GM12873 (cell line): Measurements from ENCODE around the gene AGBL5.

Source experiments
- TF ChIP-seq, protein P1 (sequence below): IDR thresholded peaks from 2 replicates; pipeline ENCODE4 v1.5.1; 2012; ENCODE audit warnings: low read depth, mild to moderate bottlenecking, moderate library complexity, low read length, control low read depth; ENCODE audit not compliant: insufficient read depth; ENCODE audit errors: missing control alignments

The AGBL5 gene

DNA sequence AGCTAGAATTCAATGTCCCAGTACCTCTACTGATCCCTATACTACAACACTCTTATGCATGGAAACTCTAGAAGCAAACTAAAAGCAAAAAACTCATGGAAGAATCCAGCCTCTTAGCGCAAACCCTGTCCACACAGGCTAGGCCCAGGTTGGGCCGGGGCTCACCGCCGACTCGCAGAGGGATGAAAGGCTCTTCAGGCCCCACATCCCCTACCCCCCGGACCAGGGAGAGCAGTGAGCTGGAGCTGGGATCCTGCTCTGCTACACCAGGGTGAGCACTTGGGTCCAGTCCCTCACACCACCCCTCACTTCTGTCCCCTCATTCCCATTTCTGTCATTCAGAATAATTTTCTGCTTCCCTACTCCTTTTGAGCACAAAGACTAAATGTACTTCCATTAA is 18.0 kb downstream of the AGBL5 start:
- TF ChIP-seq, protein P1, sequence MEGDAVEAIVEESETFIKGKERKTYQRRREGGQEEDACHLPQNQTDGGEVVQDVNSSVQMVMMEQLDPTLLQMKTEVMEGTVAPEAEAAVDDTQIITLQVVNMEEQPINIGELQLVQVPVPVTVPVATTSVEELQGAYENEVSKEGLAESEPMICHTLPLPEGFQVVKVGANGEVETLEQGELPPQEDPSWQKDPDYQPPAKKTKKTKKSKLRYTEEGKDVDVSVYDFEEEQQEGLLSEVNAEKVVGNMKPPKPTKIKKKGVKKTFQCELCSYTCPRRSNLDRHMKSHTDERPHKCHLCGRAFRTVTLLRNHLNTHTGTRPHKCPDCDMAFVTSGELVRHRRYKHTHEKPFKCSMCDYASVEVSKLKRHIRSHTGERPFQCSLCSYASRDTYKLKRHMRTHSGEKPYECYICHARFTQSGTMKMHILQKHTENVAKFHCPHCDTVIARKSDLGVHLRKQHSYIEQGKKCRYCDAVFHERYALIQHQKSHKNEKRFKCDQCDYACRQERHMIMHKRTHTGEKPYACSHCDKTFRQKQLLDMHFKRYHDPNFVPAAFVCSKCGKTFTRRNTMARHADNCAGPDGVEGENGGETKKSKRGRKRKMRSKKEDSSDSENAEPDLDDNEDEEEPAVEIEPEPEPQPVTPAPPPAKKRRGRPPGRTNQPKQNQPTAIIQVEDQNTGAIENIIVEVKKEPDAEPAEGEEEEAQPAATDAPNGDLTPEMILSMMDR: no peak

DNA sequence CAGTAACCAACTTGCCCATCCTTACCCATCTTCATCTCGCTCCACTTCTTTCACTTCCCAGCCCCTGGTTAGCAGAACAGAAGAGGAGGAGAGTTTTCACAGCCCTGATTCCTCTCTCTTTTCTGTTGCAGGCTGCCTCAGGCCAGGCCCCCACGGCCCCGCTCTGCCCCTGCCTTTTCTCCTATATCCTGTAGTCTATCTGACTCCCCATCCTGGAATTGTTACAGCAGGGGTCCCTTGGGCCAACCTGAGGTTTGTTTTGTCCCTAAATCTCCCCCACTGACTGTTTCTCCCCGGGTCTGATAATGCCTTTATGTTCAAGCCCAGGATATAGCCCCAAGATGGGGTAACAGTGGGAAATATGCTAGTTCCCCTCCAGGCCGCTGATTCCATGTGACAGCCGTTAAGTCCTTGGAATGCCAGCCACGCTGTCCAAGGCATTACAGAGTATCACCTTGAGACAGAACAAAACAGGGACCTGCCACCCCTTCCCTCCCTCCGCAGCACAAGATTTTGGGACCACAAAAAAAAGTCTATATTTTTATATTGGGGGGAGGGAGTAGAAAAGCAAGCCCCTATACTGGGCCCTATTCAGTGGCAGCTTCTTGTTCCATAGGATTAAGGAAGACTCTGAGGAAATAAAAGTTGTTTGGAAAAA is 18.6 kb downstream of the AGBL5 start:
- TF ChIP-seq, protein P1: no peak

DNA sequence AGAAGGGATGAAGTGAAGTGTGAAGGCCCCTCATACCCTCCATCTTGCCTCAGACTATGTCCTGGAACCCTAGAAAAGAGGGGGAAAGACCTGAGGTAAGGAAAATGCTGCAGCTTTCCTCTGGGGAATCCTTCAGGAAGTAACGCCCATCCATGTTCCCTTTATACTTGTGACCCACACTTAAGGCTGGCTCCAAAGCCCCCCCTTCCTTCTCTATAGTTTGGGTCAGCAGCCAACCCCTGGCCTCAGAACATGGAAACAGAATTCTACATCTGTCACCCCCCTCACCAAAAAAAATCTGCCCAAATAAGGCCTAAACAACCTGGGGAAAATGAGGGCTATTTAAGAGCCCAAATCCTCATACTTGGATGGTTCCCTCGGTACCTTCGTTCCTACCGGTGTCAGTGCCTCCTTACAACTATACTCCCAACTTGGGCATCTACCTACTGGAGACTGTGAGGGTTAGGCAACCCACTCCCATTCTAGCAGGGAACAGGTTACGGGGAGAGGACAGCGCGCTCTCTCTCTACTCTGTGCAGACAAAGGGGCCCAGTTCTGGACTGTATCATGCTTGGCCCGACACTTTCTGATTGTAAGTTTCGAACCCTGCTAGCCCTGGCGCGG is 19.3 kb downstream of the AGBL5 start:
- TF ChIP-seq, protein P1: no peak

DNA sequence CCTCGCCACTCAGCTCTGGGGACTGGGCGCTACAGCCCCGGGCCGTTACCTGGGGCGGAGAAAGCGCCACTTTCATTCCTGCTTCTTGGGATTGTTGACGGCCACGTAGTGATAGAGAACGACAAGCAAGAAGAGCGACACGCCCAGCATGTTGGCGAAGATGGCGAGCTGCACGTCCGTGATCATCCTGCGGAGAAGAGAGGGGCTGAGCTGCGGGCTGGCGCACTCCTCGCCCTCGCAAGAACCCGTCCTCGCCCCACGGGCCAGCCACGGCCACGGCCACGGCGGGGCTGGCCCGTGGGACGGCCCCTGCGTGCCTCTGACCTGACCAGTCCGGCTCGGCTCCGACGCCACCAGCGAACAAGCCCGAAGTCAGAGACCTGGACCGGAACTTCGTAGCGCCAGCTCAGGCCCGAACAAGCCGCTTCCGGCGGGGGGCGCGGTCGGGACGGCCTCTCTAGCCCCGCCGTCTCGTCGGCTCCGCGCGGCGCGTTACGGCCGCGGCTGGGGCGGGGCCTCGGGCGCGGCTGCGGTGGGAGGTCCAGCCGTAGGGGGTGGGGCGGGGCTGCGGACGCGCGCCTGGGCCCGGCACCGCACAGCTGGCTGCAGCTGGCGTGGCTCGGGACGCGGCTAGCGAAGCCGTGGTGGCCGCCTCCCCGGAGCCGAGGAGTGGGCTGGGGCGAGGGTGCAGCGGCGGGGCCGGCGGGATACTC is 20.0 kb downstream of the AGBL5 start, which contains the start of gene OST4:
TSS of gene OST4 (minus strand) at position 378 of the 713 bp plus-strand sequence.
- TF ChIP-seq, protein P1: peak; percentile 18

DNA sequence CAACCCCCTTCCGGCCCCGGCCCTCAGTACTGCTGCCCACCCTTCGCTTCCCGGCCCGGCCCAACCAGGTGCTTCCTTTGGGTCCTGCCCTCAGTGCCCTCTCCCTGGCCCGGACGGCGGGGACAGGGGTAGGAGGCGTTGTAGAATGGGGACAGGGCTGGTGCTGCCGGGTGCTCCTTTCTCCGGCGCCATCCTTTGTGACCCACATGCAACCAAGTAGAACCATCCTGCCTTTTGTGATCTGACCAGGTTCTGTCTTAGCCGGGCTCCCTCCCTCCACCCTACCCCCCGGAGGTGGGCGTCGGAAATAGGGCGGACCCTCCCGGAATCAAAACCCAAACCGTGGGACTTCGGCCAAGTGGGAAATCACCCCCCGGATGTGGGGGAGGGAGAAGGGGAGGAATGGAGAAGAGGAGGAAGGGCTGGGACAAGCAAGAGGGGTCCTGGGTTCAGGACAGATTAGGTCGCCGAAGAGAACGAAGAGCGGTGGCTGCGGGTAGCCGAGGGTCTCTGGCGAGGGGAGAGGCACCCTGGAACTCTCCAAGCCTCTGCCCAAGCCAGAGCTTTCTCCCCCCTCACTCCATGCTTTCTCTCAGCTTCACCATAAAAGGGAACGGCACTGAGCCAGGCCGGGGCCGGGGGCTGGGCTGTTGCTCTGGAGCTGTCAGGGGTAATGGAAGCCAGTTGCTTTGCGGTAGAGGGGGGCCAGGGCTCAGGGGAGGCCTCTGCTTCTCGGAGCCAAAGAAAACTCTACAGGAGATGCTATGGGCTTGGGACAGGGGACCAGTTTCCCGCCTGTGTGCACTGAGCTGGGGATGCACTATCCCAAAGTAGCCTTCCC is 20.7 kb downstream of the AGBL5 start:
- TF ChIP-seq, protein P1: no peak

DNA sequence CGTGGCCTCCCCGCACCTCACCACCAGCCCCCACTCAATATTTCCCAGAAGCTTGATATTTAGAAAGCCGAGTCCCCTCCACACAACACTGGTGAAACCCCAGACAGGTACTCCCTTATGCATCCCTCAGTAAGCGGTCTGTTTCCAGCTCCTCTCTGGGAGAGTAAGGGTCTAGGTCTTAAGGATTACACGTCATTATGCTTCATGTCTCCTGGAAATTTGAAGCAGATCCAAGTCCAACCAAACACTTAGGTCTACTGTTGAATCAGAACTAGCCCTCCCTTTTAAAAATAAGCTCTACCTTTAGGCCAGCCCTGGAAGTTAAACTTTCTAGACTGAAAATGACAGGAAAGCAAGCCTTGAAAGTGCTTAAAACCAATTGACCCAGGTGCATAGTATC is 21.5 kb downstream of the AGBL5 start:
- TF ChIP-seq, protein P1: no peak
